Left renal pelvis (tissue), 4 donors: Measurements from ENCODE around the gene SERPINE3. TPM values are rescaled to one million over a fixed set of nuclear protein-coding genes. Genes with fewer than 3 reads are reported as not detected.

ENCODE experiments used
- DNase-seq, 4 donors: peaks; one replicate each; pipeline ENCODE4 v3.0.0-alpha.2; 2013; ENCODE audit warnings: low read depth in 4 of 4, low spot score in 3 of 4
- polyA plus RNA-seq, 4 donors: library from polyadenylated mRNA; unstranded; fragments of 120-200 nt; gene quantifications; one replicate each; pipeline ENCODE4 v1.2.1, GENCODE V29; 2013; ENCODE audit not compliant: insufficient read length in 4 of 4

The SERPINE3 gene
- under 1 TPM in 3 of 4 donors, not detected in 1; 0.17 to 0.79 (median 0.53) TPM for polyA plus RNA-seq

DNA sequence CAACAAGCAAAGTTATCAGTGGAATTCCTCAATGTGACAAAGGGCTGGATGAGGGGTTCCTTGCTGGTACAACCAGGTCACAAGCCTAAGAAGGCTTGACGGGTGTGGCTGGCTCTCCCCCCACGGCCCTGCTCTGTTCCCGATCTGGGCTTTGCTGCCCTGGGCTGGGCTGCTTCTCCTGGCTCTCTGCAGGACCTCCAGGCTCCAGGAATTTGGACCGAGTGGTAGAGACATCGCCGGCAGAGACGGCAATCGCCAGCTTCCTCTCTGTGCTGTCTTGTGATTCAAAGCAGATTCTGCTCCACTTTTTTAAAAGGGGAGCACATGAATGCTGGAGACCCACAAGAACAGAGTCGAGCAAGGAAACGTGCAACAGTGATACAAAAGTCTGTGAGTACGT is at the start of gene SERPINE3:
SERPINE3 (plus strand) TSS at position 338 of the 400 bp plus-strand sequence. CDS start 1,401 bp downstream, outside the sequence.
- DNase-seq: no peak

GRCh38 chr13:51291341-51291740 is 48.1 kb upstream of the SERPINE3 start:
- DNase-seq: no peak

- DNase-seq: no peak
Measured at GRCh38 chr13:51292000-51292565, 47.4 kb upstream of the SERPINE3 start.

GRCh38 chr13:51297556-51297955 is 41.9 kb upstream of the SERPINE3 start:
- no peak for DNase-seq

DNA sequence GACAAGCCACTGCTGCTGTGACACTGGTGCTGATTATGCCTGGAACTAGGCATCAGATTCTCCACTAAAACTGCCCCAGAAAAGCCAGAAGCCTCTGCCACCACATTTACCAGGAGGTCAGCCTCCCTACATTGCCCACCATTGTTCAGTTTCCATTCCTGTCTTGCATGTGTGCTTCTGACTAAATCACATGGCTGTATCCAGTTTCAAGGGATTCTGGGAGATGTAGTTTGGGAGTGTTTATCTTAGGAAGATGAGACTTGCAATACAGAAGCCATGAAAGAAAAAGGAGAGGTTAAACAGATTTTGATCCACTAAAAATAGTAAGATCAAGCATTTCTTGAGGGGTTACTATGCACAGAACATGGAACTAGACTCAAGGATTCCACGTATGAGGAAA is 40.7 kb upstream of the SERPINE3 start:
- no peak for DNase-seq

DNA sequence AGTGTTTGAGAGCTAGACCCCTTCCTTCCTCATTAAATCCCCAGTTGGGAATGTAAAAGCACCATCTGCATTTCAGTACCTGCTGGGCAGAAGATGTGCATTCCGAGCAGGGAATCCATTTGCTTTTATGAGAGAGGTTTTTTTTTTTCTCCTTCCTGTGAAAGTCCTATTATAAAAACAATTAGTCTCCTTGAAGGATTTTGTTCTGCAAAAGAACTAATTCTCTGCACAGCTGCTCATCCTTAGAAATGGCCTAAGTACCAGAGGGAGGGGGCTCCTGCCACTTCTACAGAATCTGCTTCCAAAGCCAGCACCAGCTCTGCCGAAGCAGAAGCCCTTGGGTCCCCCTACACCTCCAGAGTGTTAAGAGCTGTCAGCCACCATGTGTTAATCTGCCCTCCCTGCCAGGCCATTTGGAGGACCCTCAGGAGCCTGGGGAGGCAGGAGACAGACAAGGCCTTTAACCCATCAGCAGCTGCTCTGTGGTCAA is 36.4 kb upstream of the SERPINE3 start:
- no peak for DNase-seq

DNA sequence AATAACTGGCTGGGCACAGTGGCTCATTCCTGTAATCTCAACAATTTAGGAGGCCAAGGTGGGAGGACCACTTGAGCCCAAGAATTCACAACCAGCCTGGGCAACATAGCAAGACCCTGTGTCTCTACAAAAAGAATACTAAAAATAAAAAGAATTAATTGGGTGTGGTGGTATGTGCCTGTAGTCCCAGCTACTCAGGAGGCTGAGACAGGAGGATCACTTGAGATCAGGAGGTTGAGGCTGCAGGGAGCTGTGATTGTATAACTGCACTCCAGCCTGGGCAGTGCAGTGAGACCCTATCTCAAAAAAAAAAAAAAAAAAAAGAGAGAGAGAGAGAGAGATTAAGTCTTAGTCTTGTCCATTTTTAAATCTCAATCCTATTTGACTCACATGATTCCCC is 35.6 kb upstream of the SERPINE3 start:
- DNase-seq: no peak

- DNase-seq: no peak
Measured at GRCh38 chr13:51305271-51305967, 34.1 kb upstream of the SERPINE3 start.

GRCh38 chr13:51308781-51309180 is 30.7 kb upstream of the SERPINE3 start:
- no peak for DNase-seq

DNA sequence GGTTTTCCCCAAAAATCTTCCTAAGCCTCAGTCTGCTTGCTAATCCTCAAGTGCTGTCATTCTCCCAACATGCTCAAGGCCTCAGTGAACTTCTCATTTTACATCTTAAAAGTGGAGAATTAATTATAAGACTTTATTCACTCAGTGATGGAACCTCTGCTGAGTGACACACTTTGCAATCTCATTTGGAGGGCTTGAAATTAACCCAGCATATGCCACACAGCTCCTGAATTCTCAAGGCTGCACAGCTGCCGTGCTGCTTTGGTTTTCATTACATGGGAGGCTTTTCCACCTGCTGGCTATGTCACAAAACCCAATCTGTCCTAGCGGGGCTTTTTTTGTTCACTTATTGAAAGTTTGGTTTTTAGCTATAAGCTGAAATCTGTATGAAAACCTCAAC is 28.3 kb upstream of the SERPINE3 start:
- DNase-seq: no peak

DNA sequence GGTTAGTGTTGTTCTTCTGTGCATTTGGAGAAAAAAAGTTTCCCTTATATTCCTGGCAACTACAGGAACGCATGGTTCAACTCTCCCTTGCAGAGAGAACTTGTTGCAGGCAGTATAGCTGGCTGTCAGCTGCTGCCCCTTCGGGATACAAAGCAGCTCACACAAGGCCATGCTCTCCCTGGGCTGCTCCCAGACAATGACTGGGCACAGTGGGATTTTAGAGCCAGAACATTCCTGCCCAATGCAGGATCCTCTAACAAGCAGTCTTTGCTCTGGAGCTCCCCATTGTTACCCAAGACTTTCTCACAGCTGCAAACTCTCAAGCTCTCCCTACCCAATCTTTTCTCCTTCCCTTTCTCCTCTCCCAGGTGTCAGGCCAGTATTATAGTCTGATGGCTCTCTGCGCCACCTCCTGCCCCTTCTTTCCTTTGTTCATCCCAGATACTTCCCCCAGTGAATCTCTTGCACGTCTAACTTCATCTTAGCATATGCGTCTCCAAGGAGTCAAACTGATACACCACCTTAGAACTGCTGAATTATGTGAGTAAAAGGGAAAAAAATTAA is 27.5 kb upstream of the SERPINE3 start:
- no peak for DNase-seq

- no peak for DNase-seq
Measured at GRCh38 chr13:51313619-51314018, 25.9 kb upstream of the SERPINE3 start.

DNA sequence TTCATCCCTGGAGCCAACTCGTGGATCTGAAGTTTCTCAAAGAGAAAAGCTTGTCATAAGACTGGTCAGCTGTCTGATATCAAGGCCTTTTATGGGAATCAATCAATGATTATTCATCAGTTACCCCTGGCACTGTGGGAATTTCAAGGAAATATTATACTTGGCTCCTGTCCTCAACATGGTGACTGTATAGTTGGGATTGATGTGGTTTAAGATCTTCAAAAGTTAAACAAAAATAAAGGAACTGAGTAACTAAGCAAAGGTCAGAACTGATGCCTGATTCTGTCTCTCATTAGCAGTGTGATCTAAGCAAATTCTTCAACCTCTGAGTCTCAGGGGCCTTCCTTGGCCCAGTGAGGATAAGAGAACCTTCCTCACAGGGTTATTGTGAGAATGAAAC is 22.2 kb upstream of the SERPINE3 start:
- no peak for DNase-seq

DNA sequence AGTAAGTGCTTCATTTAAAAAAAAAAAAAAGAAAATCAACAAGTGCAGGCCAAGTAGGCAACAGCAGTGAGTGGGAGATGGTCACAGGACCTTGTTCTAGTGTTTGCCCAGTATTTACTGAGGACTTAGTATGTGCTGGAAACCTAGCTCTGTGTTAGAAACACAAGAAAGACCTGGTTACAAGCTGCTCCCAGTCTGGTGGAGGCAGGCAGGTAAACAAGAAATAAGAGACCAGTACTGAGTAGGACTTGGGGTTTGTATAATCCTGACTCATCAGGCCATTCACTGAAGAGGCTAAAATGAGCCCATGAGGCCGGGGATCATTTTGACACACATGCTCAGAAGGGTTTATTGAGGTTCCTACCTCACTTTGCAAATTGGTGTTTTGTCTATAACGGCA is 21.5 kb upstream of the SERPINE3 start:
- DNase-seq: no peak

DNA sequence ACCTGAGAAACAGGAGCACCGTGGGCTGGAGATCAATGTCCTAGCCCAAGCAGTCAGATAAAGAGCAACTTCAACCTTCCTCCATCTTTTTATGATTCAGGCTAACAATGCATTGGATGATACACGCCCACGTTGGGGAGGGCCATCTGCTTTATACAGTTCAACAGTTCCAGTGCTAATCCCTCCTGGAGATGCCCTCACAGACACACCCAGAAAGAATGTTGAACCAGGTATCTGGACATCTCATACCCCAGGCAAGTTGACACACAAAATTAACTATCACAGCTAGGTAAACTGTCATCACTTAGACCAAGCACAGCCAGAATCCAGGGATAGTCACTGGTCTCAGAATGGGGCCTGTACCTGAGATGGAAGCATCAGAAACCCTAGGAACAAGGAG is 20.6 kb upstream of the SERPINE3 start:
- no peak for DNase-seq

DNA sequence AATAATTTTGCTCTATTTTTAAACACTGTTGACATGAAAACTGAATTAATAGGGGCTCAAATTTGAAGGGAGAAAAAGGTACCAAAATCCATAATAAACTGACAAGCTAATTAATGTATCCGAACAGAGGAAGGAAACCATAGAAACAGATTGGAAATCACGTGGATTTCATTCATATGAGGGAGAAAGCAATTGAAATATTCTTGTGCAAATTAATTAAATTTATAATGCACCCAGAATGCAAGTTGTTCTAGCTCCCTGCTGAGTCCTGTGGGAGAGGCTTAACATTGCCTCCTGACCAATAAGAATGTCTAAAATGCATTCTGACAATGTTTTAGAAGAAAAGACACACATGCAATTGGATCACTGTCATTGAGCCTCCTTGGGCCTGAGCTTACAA is 17.7 kb upstream of the SERPINE3 start:
- DNase-seq: no peak

DNA sequence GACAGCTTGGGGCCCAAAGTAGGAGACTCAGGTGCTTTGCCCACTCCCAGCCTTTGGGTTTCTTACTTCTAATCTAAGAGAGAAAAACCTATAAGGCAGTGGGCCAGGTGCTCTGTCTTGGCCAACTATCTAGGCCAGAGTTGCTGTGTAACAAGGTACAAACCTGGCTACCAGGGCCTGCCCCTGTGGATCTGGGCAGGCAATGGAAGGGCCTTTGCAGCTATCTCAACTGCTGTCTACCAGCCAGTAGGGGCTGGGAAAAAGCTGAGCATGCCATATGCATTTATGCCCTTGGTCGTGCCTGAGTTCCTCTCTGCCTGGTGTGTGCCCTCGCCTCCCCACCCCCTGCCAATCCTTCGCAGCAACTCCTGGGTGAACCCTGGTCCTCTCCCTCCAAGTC is 16.7 kb upstream of the SERPINE3 start:
- DNase-seq: no peak

GRCh38 chr13:51323824-51324511 is 15.5 kb upstream of the SERPINE3 start:
- no peak for DNase-seq

DNA sequence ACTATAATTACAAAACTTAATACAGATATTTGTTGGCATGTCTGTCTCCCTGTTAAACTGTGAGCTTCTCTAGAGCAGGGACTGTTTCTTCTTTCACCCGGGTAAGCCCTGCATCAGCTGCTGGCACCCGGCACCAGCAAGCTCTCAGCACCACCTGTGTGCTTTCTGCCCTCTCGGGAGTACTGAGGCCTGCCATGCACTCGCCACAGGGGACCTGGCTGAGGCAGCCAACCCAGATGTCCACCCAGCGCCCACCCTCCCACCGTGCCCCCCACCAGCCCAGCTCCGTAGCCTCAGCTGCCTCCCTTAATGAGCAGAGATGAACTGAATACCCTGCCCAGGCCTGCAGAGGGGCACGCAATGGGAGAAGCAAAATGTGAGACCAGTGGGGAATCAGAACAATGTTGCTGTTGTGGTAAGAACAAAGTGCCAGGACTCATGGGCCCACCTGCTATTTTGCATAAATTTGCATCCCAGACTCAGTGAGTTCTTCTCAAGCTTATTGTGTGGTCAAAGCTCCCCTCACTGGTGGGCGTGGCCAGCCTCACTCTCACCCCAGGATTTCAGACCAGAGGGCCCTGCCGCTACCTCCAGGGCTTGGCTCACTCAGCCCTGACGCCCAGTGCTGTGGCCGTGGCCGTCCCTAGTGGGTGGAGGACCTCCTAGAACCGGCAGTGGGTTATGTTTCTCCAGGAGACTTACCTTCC is 14.6 kb upstream of the SERPINE3 start:
- no peak for DNase-seq

GRCh38 chr13:51325837-51326236 is 13.7 kb upstream of the SERPINE3 start:
- DNase-seq: no peak

DNA sequence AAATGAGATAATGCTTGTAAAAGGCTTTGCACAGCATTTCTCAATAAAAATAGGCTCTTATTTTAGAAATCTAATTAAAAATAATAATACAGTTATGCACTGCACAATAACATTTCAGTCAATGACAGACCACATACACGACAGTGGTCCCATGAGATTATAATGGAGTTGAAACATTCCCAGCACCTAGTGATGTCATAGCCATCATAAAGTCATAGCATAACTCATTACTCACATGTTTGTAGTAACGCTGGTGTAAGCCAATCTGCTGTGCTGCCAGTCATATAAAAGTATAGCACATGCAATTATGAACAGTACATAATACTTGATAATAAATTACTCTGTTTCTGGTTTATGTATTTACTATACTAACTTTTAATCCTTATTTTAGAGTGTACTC is 12.7 kb upstream of the SERPINE3 start:
- no peak for DNase-seq
